Activated naive CD4-positive, alpha-beta T cell treated with anti-CD3 and anti-CD28 coated beads, Interleukin-2, amount 10 ng/mL, durations not matched to agents 7 days and 5 days (primary cell): ENCODE measurements around the gene LGALS3.
A peak's percentile ranks its signal among the peaks of the same experiment; 100 is the strongest.

ENCODE experiments used
- CTCF ChIA-PET: fragments of 350-600 bp; sonication (Branson Sonifier 250); formaldehyde crosslinking; loops from one replicate; lab custom pipeline; 2021; ENCODE audit warnings: antibody characterized with exemption; lab: Charles Lee
- DNase-seq: peaks from one replicate; pipeline ENCODE4 v3.0.0-alpha.2; 2020
- H3K27ac Mint-ChIP-seq: one replicate; pipeline ENCODE4 v1.8.0; 2021; ENCODE audit warnings: mild to moderate bottlenecking, moderate library complexity, mixed read lengths
- H3K27me3 Mint-ChIP-seq: one replicate; pipeline ENCODE4 v1.8.0; 2021; ENCODE audit warnings: mild to moderate bottlenecking, mixed read lengths
- H3K36me3 Mint-ChIP-seq: one replicate; pipeline ENCODE4 v1.8.0; 2021; ENCODE audit warnings: mixed read lengths
- H3K4me1 Mint-ChIP-seq: one replicate; pipeline ENCODE4 v1.8.0; 2021; ENCODE audit warnings: mixed read lengths
- H3K4me3 Mint-ChIP-seq: one replicate; pipeline ENCODE4 v1.8.0; 2021; ENCODE audit warnings: mild to moderate bottlenecking, moderate library complexity, mixed read lengths
- H3K9me3 Mint-ChIP-seq: one replicate; pipeline ENCODE4 v1.8.0; 2021; ENCODE audit warnings: mixed read lengths

LGALS3 gene

GRCh38 chr14:55103005-55103640 lies 25.9 kb upstream of the LGALS3 start:
- H3K36me3 Mint-ChIP-seq = peaks cover 14% of the 10 kb centered on the region
- H3K4me1 Mint-ChIP-seq = peaks cover 60% of the 10 kb centered on the region
- H3K9me3 Mint-ChIP-seq = peaks cover 13% of the 10 kb centered on the region
- DNase-seq = peak; percentile 58
- peak overlapping the region; percentile 99 for H3K27ac Mint-ChIP-seq
- CTCF ChIA-PET = interaction anchor here (0.9 to 2.3 kb wide), 5 partner anchors 8 to 58 kb away, joined by 3 to 9 read pairs (median 4); partner anchors contain the start of gene MAPK1IP1L
- H3K27me3 Mint-ChIP-seq = no peaks in the 10 kb centered on the region
- H3K4me3 Mint-ChIP-seq = peak overlapping the region; percentile 34

DNA sequence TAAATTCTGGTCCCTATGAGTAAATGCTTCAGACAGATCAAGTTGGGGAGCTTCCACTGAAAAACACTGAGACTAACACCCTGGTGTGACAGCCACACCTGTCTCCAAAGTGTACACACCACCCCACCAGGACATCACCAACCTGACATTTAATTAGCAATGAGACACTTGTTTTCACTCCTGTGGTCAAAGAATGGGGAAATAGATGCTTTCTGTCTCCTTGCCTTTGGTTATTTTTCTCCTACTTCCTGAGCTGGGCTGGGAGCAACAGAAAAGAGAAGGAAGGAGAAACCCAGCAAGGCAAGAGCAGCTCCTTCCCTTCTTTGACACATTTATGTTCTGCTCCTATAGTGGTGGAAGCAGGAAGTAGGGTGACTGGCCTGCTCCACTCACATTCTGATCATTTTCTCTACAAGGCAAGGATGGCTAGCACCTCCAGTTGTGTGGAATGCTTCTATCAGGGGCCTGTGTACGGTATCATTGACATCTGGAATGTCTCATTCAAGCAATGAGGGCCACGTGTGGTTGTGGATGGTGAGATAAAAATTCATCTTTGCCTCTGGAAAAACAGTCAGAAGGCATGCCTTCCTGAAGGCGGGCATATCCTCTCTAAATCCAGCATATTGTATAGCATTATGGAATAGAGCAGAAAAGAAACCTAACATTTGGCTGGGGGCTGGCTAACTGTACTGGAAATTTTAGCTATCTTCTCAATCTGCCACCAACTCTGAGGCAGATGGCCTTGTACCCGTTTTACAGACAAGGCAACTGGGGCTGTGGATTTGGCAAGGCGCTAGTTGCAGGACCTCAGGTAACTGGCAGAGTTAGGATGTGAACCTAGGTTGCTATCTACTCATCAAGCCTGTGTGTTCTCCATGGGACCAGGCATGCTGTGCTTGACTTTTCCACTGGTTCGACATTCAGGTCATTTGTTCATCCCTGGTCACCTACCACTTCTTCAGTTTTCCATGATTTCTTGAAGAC lies 24.8 kb upstream of the LGALS3 start:
- Mint-ChIP-seq H3K4me1 (peaks cover 59% of the 10 kb centered on the region), H3K27me3 (no peaks in the 10 kb centered on the region), H3K36me3 (peaks cover 14% of the 10 kb centered on the region), H3K27ac (peak overlapping the region; percentile 99), H3K4me3 (no peak overlapping the region), H3K9me3 (peaks cover 13% of the 10 kb centered on the region)
- DNase-seq = no peak
- CTCF ChIA-PET = interaction anchor here (0.9 to 2.3 kb wide), 5 partner anchors 14 to 57 kb away, joined by 3 to 9 read pairs (median 4); partner anchors contain the start of gene MAPK1IP1L

DNA sequence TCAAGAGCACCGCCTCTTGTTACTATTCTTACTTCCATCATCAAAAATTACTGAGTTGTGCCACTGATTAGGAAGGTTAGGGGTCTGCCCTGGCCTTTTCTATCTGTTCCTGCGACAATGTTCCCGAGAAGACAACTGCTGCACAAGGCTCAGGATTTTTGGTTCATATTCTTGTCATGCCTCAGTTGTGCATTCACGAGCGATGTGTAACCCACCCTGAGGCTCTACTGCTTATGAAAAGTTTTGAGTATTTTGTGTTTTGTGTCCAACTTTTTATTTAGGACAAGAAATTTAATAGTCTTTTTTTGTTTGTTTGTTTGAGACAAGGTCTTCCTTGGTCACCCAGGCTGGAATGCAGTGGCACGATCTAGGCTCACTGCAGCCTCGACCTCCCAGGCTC lies 23.1 kb upstream of the LGALS3 start:
- Mint-ChIP-seq H3K4me1 (peaks cover 47% of the 10 kb centered on the region), H3K4me3 (no peak overlapping the region), H3K27ac (peak overlapping the region; percentile 11), H3K36me3 (peaks cover 14% of the 10 kb centered on the region), H3K27me3 (no peaks in the 10 kb centered on the region), H3K9me3 (peaks cover 13% of the 10 kb centered on the region)
- DNase-seq = no peak
- CTCF ChIA-PET = no interaction called here

- Mint-ChIP-seq H3K4me3 (no peak overlapping the region), H3K9me3 (peaks cover 13% of the 10 kb centered on the region), H3K27ac (no peak overlapping the region), H3K4me1 (peaks cover 33% of the 10 kb centered on the region), H3K36me3 (peaks cover 14% of the 10 kb centered on the region), H3K27me3 (peaks cover under 1% of the 10 kb centered on the region)
- CTCF ChIA-PET = no interaction called here
- DNase-seq = peak; percentile 24
These were observed 21.1 kb upstream of the LGALS3 start for GRCh38 chr14:55107766-55108554.

- Mint-ChIP-seq H3K4me3 (no peak overlapping the region), H3K4me1 (peaks cover 18% of the 10 kb centered on the region), H3K27ac (no peak overlapping the region), H3K9me3 (peaks cover 4% of the 10 kb centered on the region), H3K27me3 (peaks cover 8% of the 10 kb centered on the region), H3K36me3 (peaks cover 3% of the 10 kb centered on the region)
- peak; percentile 5 for DNase-seq
- CTCF ChIA-PET = interaction anchor here (1.6 kb wide), 1 partner anchor 9 kb away, joined by 4 read pairs; no protein-coding TSS in a partner anchor
These were observed 19.2 kb upstream of the LGALS3 start for GRCh38 chr14:55109836-55110235.

DNA sequence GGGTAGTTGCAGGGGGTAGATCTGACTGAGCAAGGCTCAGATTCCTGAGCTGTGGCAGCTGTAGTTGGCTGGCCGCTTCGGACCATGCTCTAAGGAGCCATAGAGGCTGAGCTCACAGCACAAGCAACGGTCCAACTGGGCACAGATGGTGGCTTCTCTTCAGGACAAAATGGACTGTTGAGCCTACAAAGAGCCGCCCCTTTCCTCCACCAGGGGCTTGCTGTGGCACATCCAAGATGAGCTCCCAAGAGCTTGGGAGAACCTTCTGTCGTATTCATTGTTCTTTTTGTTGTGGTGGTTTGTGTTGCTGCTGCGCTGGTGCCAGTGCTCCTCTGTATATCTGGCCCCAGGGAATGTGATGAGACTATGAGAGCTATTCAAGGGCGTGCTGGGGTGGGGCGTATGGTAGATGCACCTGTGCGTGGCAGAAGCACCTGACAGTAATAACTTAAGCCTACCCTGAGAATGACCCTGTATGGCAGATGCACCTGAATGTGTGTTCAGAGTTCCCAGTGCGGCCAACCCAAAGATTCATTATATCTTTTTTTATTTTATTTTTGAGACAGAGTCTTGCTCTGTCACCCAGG lies 17.8 kb upstream of the LGALS3 start:
- Mint-ChIP-seq H3K36me3 (no peaks in the 10 kb centered on the region), H3K4me1 (peaks cover 15% of the 10 kb centered on the region), H3K4me3 (no peak overlapping the region), H3K9me3 (no peaks in the 10 kb centered on the region), H3K27ac (no peak overlapping the region), H3K27me3 (peaks cover 13% of the 10 kb centered on the region)
- CTCF ChIA-PET = no interaction called here
- DNase-seq = no peak

- H3K36me3 Mint-ChIP-seq = no peaks in the 10 kb centered on the region
- peaks cover 8% of the 10 kb centered on the region for H3K4me1 Mint-ChIP-seq
- H3K27ac Mint-ChIP-seq = no peak overlapping the region
- peaks cover 33% of the 10 kb centered on the region for H3K27me3 Mint-ChIP-seq
- H3K4me3 Mint-ChIP-seq = no peak overlapping the region
- H3K9me3 Mint-ChIP-seq = no peaks in the 10 kb centered on the region
- CTCF ChIA-PET = interaction anchor here (1.3 kb wide), 1 partner anchor 64 kb away, joined by 3 read pairs; the partner anchor contains the start of gene MAPK1IP1L
- DNase-seq = no peak
These were observed 14.3 kb upstream of the LGALS3 start for GRCh38 chr14:55114720-55115119.

GRCh38 chr14:55115460-55115859 lies 13.6 kb upstream of the LGALS3 start:
- CTCF ChIA-PET = no interaction called here
- Mint-ChIP-seq H3K27me3 (peaks cover 40% of the 10 kb centered on the region), H3K9me3 (no peaks in the 10 kb centered on the region), H3K36me3 (no peaks in the 10 kb centered on the region), H3K4me1 (peaks cover 8% of the 10 kb centered on the region), H3K4me3 (no peak overlapping the region), H3K27ac (no peak overlapping the region)
- no peak for DNase-seq

- DNase-seq = no peak
- Mint-ChIP-seq H3K4me1 (peaks cover 8% of the 10 kb centered on the region), H3K4me3 (no peak overlapping the region), H3K27me3 (peaks cover 44% of the 10 kb centered on the region), H3K27ac (no peak overlapping the region), H3K36me3 (no peaks in the 10 kb centered on the region), H3K9me3 (no peaks in the 10 kb centered on the region)
- CTCF ChIA-PET = no interaction called here
These were observed 13.2 kb upstream of the LGALS3 start for GRCh38 chr14:55115861-55116245.

DNA sequence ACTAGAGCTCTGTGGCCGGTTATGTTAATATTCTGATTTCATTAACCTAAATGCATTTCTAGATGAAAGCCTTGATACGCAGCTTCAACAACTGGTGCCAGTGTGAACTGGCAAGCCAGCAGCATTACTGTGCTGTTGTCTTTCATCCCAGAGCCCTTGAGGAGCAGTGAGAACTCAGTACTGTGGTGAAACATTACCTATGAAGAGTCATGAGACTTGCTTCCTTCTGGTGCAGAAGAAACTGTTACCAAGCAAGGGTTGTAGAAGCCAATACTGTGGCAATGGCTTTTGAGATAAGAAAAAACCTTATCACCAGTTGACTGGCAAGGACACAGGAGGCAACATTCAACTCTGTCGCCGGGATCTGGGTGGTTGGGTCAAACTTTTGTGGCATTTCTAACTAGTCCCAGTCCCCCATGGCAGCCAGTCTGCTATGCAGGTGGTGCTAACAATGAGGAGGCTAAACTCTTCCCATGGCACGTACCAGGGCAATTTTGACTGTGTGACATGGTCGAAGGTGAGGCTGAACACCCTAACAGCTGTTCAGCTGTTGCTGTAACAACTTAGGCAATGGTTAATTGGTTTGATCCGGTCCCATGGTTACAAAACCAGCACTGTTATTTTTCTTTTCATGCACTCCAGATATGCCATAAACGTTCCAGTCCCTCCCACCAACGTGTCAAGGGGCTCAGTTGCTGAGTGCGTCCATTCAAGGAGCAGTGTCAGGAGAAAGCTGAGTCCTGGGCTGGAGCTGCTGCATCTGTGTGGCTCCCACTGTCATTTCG lies 12.6 kb upstream of the LGALS3 start:
- no peak overlapping the region for H3K4me3 Mint-ChIP-seq
- CTCF ChIA-PET = interaction anchor here (0.6 kb wide), 1 partner anchor 10 kb away, joined by 3 read pairs; no protein-coding TSS in a partner anchor
- H3K27ac Mint-ChIP-seq = no peak overlapping the region
- no peak for DNase-seq
- H3K4me1 Mint-ChIP-seq = peaks cover 8% of the 10 kb centered on the region
- no peaks in the 10 kb centered on the region for H3K9me3 Mint-ChIP-seq
- peaks cover 48% of the 10 kb centered on the region for H3K27me3 Mint-ChIP-seq
- H3K36me3 Mint-ChIP-seq = no peaks in the 10 kb centered on the region

- CTCF ChIA-PET = interaction anchor here (0.7 to 2.1 kb wide), 3 partner anchors 8 to 41 kb away, joined by 3 to 5 read pairs (median 4); no protein-coding TSS in a partner anchor
- DNase-seq = no peak
- Mint-ChIP-seq H3K27ac (no peak overlapping the region), H3K36me3 (no peaks in the 10 kb centered on the region), H3K27me3 (peaks cover 53% of the 10 kb centered on the region), H3K4me3 (no peak overlapping the region), H3K9me3 (no peaks in the 10 kb centered on the region), H3K4me1 (peaks cover 8% of the 10 kb centered on the region)
These were observed 11.1 kb upstream of the LGALS3 start for GRCh38 chr14:55117803-55118441.

GRCh38 chr14:55118761-55119160 lies 10.3 kb upstream of the LGALS3 start:
- Mint-ChIP-seq H3K36me3 (no peaks in the 10 kb centered on the region), H3K27me3 (peaks cover 54% of the 10 kb centered on the region), H3K4me1 (peaks cover 8% of the 10 kb centered on the region), H3K27ac (no peak overlapping the region), H3K9me3 (no peaks in the 10 kb centered on the region), H3K4me3 (no peak overlapping the region)
- DNase-seq = no peak
- CTCF ChIA-PET = interaction anchor here (0.7 to 2.1 kb wide), 4 partner anchors 9 to 46 kb away, joined by 3 to 5 read pairs (median 4); no protein-coding TSS in a partner anchor
